Mesodermal cell (in vitro differentiated cells): ENCODE measurements around the gene TTC16.
"Not testable (repeated sequence)": the region's sequence is repeated elsewhere in the genome, so short reads cannot be mapped to it uniquely, and the experiment has no call there.

Experiments
- H3K27ac ChIP-seq: 2 replicates; pipeline ENCODE4 v1.7.0; 2013; ENCODE audit warnings: mild to moderate bottlenecking, low read depth, low read length, moderate library complexity; ENCODE audit not compliant: severe bottlenecking
- H3K36me3 ChIP-seq: 2 replicates; pipeline ENCODE4 v1.7.1; 2013; ENCODE audit warnings: mild to moderate bottlenecking, low read length, moderate library complexity; ENCODE audit not compliant: control insufficient read depth, insufficient read depth
- H3K4me1 ChIP-seq: one replicate; pipeline ENCODE4 v1.7.1; 2013; ENCODE audit warnings: mild to moderate bottlenecking, low read length; ENCODE audit not compliant: insufficient read depth, control insufficient read depth, poor library complexity, severe bottlenecking
- H3K4me3 ChIP-seq: 2 replicates; pipeline ENCODE4 v1.7.0; 2013; ENCODE audit warnings: low read length, control low read depth, mild to moderate bottlenecking; ENCODE audit not compliant: insufficient read depth, poor library complexity, severe bottlenecking; ENCODE audit errors: extremely low read depth
- H3K9me3 ChIP-seq: 2 replicates; pipeline ENCODE4 v1.7.1; 2013; ENCODE audit warnings: mild to moderate bottlenecking, low read length, moderate library complexity; ENCODE audit not compliant: control insufficient read depth
- WGBS, 2 experiments: methylation state at CpG; one replicate each; pipeline ENCODE4 v1.1.5; 2013; ENCODE audit warnings: missing lambda C conversion rate in 2 of 2; ENCODE audit not compliant: insufficient coverage in 2 of 2; 5-methylcytosine and 5-hydroxymethylcytosine counted together

The TTC16 gene

DNA sequence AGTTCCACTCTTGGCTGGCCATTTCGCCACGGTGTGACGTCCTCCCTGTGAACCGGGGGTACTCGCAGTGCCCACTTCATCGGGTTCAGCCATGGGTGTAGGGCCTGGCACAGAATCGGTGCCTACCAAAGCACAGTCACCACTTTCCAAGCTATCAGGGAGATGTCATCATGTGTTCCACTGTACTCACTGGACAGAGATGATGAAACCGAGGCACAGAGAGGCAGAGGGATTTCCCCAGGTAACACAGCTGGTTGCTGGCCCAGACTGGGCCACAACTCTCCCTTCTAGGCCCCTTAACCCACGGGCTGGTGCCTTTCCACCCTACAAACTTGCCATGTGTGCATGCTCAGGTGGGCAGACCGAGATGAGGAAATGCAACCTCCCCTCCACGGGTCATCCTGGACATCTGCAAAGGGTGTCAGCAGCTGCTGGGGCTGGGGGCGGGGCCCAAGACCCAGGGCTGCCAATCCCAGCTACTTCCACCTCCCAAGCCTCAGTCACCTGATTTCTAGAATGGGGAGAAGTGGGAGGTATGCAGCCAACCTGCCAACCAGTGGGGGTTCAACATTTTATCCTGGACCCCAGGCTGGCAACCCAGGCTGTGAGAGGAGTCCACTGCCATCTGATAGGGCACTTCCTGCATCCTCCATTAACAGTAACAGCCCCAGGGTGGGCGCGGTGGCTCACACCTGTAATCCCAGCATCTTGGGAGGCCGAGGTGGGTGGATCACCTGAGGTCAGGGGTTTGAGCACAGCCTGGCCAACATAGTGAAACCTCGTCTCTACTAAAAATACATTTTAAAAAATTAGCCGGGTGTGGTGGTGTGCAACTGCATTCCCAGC lies 63.5 kb downstream of the TTC16 start:
- H3K36me3 ChIP-seq, result no peaks in the 10 kb centered on the region
- WGBS, 2 experiments, result 88 to 95% methylated on average over 13 to 14 of the region's 17 CpGs
- H3K4me3 ChIP-seq, result no peak overlapping the region

DNA sequence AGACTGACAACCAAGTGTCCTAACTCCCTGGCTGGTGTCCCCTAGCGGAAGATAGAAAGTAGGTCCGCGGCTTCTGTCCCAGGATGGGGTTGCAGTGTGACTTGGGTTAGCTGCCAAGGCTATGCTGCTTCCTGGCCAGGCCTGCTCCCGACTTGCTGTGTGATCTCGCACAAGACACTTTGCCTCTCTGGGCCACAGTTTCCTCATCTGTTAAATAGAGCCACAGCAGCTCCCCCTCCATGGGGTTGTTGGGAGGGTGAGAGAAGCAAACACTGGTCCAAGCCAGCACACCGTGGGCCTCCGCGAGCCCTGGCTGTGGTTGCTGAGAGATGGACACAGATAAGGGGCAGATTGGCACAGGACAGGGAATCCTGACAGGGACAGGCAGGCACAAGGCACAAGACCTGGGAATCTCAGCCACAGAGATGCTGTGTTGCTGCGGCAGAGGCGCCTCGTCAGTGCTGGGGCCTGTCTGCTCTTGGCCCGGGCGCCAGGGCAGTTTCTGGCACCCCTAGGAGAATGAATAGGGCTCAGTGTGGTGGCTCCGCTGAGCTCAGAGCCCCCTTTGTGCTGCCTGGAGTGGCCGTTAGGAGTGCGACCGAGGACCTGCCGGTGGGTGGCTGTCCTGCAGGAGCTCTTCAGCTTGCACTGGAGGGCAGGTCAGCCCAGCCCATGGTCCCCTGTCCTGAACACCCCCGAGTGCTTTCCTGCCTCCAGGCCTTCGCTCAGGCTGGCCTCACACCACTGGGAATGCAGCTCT lies 64.4 kb downstream of the TTC16 start:
- Histone ChIP-seq H3K4me3 (no peak overlapping the region), H3K36me3 (no peaks in the 10 kb centered on the region), H3K4me1 (peaks cover 23% of the 10 kb centered on the region), H3K27ac (no peak overlapping the region), H3K9me3 (no peaks in the 10 kb centered on the region)
- 78 to 82% methylated on average over 17 to 19 of the region's 20 CpGs for WGBS, 2 experiments

More for the DNA sequence above, 63.5 kb downstream of the TTC16 start:
- Histone ChIP-seq H3K4me1 (peaks cover 23% of the 10 kb centered on the region), H3K27ac (no peak overlapping the region), H3K9me3 (no peaks in the 10 kb centered on the region)

DNA sequence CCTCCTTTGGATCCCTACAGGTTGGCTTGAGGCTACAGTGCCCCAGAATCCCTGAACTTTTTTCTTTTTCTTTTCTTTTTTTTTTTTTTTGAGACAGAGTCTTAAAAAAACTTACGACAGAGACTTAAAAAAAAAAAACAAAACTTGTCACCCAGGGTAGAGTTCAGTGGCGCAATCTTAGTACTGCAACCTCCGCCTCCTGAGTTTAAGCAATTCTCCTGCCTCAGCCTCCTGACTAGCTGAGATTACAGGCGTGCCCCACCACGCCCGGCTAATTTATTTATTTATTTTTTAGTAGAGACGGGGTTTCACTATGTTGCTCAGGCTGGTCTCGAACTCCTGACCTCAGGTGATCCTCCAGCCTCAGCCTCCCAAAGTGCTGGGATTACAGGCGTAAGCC lies 65.0 kb downstream of the TTC16 start:
- H3K4me1 ChIP-seq, result peaks cover 23% of the 10 kb centered on the region
- not testable (repeated sequence) for H3K9me3 ChIP-seq, H3K36me3 ChIP-seq, H3K4me3 ChIP-seq, H3K27ac ChIP-seq
- WGBS, 2 experiments, result 98 to 100% methylated on average over 4 to 5 of the region's 9 CpGs
